Activated T-helper 1 cell treated with anti-CD3 and anti-CD28 coated beads, Interleukin-12 subunit alpha, Interleukin-12 subunit beta, Interleukin-2, Interleukin-4 antibody, amounts not matched to agents 30 ng/mL and 10 ng/mL and 1 ng/mL, durations not matched to agents 14 hours and 24 hours and 36 hours (primary cell): Measurements from ENCODE around the gene SGPP1. TPM values are rescaled to one million over a fixed set of nuclear protein-coding genes. Genes with fewer than 3 reads are reported as not detected.
"Not testable (repeated sequence)": the region's sequence is repeated elsewhere in the genome, so short reads cannot be mapped to it uniquely, and the experiment has no call there.

Source experiments
- DNase-seq: peaks from one replicate; pipeline ENCODE4 v3.0.0; 2021; ENCODE audit warnings: low spot score
- H3K27ac Mint-ChIP-seq: one replicate; pipeline ENCODE4 v1.8.0; 2021; ENCODE audit warnings: mild to moderate bottlenecking, mixed read lengths
- H3K27me3 Mint-ChIP-seq: one replicate; pipeline ENCODE4 v1.8.0; 2022; ENCODE audit warnings: mild to moderate bottlenecking, moderate library complexity, mixed read lengths; ENCODE audit not compliant: insufficient read depth
- H3K36me3 Mint-ChIP-seq: one replicate; pipeline ENCODE4 v1.8.0; 2021; ENCODE audit warnings: low read depth, mixed read lengths
- H3K4me1 Mint-ChIP-seq: one replicate; pipeline ENCODE4 v1.8.0; 2021; ENCODE audit warnings: low read depth, mixed read lengths
- H3K4me3 Mint-ChIP-seq: one replicate; pipeline ENCODE4 v1.8.0; 2021; ENCODE audit warnings: mild to moderate bottlenecking, moderate library complexity, mixed read lengths
- H3K9me3 Mint-ChIP-seq: one replicate; pipeline ENCODE4 v1.8.0; 2021; ENCODE audit warnings: mixed read lengths
- intact Hi-C: fragments of 100-400 bp; cut with micrococcal nuclease; formaldehyde crosslinking; loops from one replicate; pipeline ENCODE4 v1.15.1; 2024
- total RNA-seq: library from RNA; stranded (reverse); gene quantifications from 2 replicates; pipeline ENCODE4 v1.2.3, GENCODE V29; 2022

SGPP1 gene
- total RNA-seq, 1 donor from 2014 or later: 14.7 TPM

DNA sequence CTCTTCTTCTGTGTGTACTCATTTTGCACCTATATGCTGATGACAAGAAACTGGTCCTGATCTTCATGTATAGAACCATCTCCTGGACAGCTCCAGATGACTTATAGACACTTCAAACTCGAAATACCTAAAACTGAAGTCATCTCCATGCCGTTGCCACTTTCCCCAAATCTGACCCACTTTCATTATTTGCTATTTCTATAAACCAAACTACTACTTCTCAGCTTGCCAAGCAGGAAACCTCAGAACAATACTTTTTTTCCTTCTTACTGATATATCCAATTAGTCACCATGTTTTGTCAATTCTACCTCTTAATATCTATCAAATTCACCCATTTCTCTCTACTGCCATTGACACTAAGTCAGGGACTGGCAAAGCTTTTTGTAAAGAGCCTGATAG lies 14.8 kb downstream of the SGPP1 start:
- peaks cover 14% of the 10 kb centered on the region for H3K9me3 Mint-ChIP-seq
- H3K4me3 Mint-ChIP-seq: no peak overlapping the region
- DNase-seq: no peak
- no peaks in the 10 kb centered on the region for H3K27me3 Mint-ChIP-seq
- H3K36me3 Mint-ChIP-seq: peaks cover 25% of the 10 kb centered on the region
- intact Hi-C loops: loop anchor here (2.0 kb wide), 1 partner anchor 14 kb away; no protein-coding TSS in a partner anchor
- H3K27ac Mint-ChIP-seq: peak overlapping the region; percentile 0
- peaks cover 26% of the 10 kb centered on the region for H3K4me1 Mint-ChIP-seq

DNA sequence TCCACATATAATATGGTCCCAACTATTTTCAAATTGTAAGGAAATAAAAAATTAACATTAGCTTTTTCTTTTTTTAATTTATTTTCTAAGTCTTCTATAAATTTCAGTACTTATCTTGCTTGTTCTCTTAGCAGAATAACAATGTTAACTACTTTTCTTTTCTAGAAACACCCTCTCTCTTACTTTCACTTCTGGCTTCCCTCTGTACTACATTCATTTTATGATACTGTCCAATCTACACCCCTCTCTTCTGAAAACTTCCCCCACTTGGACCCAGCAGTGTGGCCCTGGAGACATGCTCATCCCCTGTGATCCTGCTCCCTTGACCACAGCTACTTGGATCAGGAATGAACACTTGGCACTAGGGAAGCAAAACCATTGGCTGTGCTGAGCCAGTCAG lies 15.7 kb downstream of the SGPP1 start:
- H3K4me1 Mint-ChIP-seq: peaks cover 26% of the 10 kb centered on the region
- H3K9me3 Mint-ChIP-seq: peaks cover 7% of the 10 kb centered on the region
- no peaks in the 10 kb centered on the region for H3K27me3 Mint-ChIP-seq
- no peak for DNase-seq
- peak overlapping the region; percentile 53 for H3K4me3 Mint-ChIP-seq
- intact Hi-C loops: loop anchor here (2.0 kb wide), 1 partner anchor 15 kb away; no protein-coding TSS in a partner anchor
- H3K36me3 Mint-ChIP-seq: peaks cover 21% of the 10 kb centered on the region
- no peak overlapping the region for H3K27ac Mint-ChIP-seq

DNA sequence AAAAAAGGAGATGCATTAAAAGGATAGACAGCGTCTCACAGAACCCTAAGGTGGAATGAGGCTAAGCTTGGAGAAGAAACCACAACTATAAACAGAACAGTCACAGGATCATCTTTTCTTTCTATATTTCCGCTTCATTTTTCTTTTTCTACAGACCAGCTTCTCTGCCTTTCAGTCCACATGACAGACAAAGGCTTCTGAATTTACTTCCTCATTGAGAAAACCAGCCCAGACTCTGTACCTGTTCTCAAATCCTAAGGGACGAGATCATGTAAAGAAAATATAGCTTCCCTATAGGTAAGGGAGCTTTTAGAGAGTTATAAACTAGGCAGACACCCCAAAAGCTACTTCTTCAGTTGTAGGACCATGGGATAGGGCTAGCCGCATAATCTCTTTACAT lies 17.4 kb downstream of the SGPP1 start:
- Mint-ChIP-seq H3K9me3 (peaks cover 2% of the 10 kb centered on the region), H3K36me3 (peaks cover 15% of the 10 kb centered on the region), H3K27ac (no peak overlapping the region), H3K27me3 (no peaks in the 10 kb centered on the region), H3K4me1 (peaks cover 32% of the 10 kb centered on the region), H3K4me3 (no peak overlapping the region)
- no peak for DNase-seq
- intact Hi-C loops: no loop called here

DNA sequence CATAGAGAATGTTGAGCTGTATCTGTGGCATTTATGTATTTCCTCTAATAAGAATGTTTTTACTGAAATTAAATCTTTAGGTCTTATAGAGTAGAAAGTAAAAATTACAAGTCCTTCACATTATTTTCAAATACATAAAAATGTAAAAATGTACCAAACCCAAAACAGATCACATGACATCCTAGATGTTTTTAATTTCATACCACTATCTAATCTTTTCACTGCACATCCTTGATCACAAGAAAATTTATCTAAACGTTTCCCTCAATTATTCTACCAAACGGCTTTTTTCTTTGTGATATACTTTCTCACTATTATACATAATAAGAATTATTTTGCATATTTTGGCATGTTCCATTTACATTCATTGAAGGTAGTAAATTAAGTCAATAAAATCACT lies 18.3 kb downstream of the SGPP1 start:
- Mint-ChIP-seq H3K36me3 (peaks cover 14% of the 10 kb centered on the region), H3K4me1 (peaks cover 33% of the 10 kb centered on the region), H3K9me3 (no peaks in the 10 kb centered on the region), H3K4me3 (no peak overlapping the region), H3K27me3 (no peaks in the 10 kb centered on the region), H3K27ac (no peak overlapping the region)
- intact Hi-C loops: no loop called here
- DNase-seq: no peak

DNA sequence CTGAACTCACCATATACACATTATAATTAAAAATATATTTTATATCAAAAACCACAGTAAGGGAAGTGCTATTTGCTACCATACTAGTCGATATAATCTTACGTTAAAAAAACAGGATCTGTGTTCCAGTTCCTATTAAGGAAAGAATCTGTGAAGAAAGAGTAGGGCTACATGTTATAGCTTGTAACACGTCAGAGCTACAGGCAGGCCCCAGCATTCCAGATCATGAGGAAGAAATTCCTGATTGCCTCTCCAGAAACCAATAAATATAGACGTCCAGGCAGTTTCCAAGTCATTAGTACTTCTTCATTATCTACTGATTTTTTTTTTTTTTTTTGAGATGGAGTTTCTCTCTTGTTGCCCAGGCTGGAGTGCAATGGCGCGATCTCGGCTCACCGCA lies 20.6 kb downstream of the SGPP1 start:
- peaks cover 6% of the 10 kb centered on the region for H3K36me3 Mint-ChIP-seq
- intact Hi-C loops: no loop called here
- H3K27ac Mint-ChIP-seq: no peak overlapping the region
- no peaks in the 10 kb centered on the region for H3K27me3 Mint-ChIP-seq
- H3K4me1 Mint-ChIP-seq: peaks cover 15% of the 10 kb centered on the region
- no peak for DNase-seq
- H3K4me3 Mint-ChIP-seq: no peak overlapping the region
- no peaks in the 10 kb centered on the region for H3K9me3 Mint-ChIP-seq

DNA sequence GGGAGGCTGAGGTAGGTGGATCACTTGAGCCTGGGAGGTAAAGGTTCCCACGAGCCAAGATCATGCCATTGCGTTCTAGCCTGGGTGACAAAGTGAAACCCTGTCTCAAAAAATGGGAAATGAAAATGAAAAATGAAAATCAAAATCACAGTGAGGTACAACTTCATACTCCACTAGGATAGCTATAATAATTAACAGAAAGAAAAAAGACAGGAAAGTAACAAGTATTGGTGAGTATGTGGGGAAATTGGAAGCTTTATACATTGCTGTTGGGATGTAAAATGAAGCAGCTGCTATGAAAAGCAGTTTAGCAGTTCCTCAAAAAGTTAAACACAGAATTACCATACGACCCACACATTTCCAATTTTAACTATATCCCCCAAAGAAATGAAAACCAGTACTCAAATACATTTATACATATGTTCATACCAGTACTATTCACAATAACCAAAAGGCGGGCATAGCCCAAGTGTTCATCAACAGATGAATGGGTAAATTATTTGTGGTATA lies 22.2 kb downstream of the SGPP1 start:
- Mint-ChIP-seq H3K9me3 (no peaks in the 10 kb centered on the region), H3K4me1 (peaks cover 11% of the 10 kb centered on the region), H3K27me3 (no peaks in the 10 kb centered on the region), H3K27ac (no peak overlapping the region), H3K36me3 (peaks cover 9% of the 10 kb centered on the region), H3K4me3 (no peak overlapping the region)
- intact Hi-C loops: no loop called here
- no peak for DNase-seq

DNA sequence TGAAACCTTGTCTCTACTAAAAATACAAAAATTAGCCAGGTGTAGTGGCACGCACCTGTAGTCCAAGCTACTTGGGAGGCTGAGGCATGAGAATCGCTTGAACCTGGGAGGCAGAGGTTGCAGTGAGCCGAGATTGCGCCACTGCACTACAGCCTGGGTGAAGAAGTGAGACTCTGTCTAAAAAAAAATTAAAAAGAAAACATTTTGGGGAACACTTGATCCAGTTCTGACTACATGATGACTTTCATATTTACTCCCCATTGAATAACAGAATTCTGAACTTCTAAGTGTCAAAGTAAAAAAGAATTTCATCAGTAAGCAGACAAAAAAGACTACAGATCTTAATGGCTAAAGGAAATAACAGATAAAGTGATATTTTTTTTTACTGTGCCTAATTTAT lies 25.3 kb downstream of the SGPP1 start:
- H3K4me3 Mint-ChIP-seq, H3K9me3 Mint-ChIP-seq, intact Hi-C loops, H3K27me3 Mint-ChIP-seq, H3K27ac Mint-ChIP-seq, DNase-seq: not testable (repeated sequence)
- Mint-ChIP-seq H3K4me1 (peaks cover 12% of the 10 kb centered on the region), H3K36me3 (peaks cover 11% of the 10 kb centered on the region)

DNA sequence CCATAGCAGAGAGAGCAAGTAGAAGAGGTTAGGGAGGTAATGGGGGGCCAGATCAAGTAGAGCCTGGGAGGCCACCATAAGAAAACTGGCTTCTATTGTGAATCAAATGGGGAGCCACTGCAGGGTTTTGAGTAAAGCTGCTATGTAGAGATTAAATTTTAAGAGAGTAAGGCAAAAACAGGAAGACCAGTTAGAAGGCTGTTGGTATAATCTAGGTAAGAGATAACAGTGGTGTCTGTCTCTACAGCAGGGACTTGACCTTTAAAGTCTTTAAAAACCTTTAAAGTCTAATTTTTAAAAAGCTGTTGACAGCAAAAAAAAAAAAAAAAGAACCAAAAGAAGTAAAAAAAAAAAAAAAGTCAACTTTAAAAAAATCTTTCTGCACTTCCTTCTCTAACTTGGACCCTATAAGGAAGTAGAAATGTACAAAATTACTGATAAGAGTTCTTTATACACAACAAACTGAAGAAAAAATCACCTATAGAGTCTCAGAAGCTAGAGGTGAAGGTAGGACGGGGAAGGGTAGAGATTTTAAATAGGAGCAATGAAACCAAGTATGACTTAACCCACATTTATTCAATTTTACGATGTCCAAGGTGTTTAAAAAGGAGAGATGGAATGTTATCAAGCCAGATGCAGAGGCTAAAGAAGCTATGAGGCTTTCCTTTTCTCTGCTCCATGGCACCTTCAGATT lies 26.1 kb downstream of the SGPP1 start:
- Mint-ChIP-seq H3K27ac (no peak overlapping the region), H3K27me3 (no peaks in the 10 kb centered on the region), H3K4me3 (no peak overlapping the region), H3K4me1 (peaks cover 12% of the 10 kb centered on the region), H3K36me3 (peaks cover 14% of the 10 kb centered on the region), H3K9me3 (no peaks in the 10 kb centered on the region)
- DNase-seq: no peak
- intact Hi-C loops: no loop called here

DNA sequence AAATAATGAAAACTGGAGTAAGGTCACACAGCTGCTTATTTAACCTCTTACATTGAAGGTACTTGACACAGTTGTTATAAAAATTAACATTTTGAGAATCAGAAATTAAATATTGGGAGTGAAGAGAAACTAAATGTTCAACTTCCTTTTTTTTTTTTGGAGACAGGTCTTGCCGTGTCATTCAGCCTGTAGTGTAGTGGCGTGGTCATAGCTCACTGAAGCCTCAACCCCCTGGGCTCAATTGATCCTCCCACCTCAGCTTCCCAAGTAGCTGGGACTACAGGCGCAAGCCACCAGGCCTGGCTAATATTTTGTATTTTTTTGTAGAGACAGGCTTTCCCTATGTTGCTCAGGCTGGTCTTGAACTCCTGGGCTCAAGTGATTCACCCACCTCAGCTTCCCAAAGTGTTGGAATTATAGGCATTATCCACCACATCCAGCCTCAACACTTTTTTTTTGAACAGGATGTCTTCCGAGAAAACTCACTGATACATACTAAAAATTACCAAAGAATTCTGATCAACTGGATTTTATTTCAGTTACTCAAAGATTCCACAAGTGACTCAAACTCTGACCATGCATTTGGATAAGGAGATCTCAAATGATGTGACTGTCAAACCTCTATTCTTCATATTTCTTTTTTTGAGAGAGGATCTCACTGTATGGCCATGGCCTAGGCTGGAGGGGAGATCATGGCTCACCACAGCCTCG lies 35.4 kb downstream of the SGPP1 start:
- intact Hi-C loops: no loop called here
- Mint-ChIP-seq H3K9me3 (no peaks in the 10 kb centered on the region), H3K4me3 (no peak overlapping the region), H3K27me3 (no peaks in the 10 kb centered on the region), H3K4me1 (no peaks in the 10 kb centered on the region), H3K27ac (no peak overlapping the region), H3K36me3 (peaks cover 13% of the 10 kb centered on the region)
- no peak for DNase-seq

DNA sequence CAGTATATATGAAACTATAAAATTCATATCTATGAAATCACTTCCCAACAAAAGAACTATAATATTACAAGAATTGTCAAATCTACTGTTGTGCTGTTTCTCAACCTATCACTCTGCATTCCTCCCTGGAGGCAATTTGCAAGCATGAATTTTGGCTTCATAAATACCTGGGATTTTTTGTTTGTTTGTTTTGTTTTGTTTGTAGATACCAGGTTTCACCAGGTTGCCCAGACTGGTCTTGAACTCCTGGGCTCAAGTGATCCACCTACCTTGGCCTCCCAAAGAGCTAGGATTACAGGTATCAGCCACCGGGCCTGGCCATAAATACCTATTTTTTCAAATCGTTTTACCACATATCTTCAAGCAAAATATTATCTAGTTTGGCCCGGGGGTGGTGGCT lies 38.7 kb downstream of the SGPP1 start:
- Mint-ChIP-seq H3K9me3 (no peaks in the 10 kb centered on the region), H3K4me3 (no peak overlapping the region), H3K27ac (no peak overlapping the region), H3K36me3 (peaks cover 9% of the 10 kb centered on the region), H3K27me3 (no peaks in the 10 kb centered on the region), H3K4me1 (no peaks in the 10 kb centered on the region)
- no peak for DNase-seq
- intact Hi-C loops: no loop called here

DNA sequence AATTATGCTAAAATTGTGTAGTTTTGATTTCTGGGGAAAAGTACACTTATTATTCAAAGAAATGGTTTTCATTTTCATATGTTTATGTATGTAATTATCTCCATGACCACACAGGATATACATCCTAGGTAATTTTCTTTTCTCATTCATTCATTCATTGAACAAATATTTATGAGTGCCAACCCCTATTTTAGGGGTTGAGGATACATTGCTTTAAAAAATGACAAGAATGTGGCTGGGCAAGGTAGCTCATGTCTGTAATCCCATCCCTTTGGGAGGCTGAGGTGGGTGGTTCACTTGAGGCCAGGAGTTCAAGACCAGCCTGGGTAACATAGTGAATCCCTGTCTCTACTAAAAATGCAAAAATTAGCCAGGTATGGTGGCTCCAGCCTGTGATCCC lies 40.9 kb downstream of the SGPP1 start:
- Mint-ChIP-seq H3K36me3 (peaks cover 11% of the 10 kb centered on the region), H3K27ac (no peak overlapping the region), H3K9me3 (no peaks in the 10 kb centered on the region), H3K27me3 (no peaks in the 10 kb centered on the region), H3K4me3 (no peak overlapping the region), H3K4me1 (no peaks in the 10 kb centered on the region)
- DNase-seq: no peak
- intact Hi-C loops: no loop called here

DNA sequence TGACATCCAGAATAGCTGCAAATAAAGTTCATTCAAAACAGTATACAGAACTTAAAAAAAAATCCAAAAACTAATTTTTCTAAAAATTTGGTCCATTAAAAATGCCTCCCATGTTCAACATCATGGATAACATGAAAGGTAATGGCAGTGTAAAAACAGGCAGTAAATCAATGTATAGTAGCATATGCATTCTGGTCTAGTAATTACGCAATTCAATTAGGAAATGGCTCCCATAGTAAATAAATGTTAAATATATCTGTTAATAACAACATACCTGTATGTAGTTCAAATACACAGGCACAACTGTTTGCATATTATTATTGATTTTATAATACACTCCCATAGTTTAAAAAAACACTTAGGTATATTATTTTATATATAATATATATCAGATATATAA lies 42.5 kb downstream of the SGPP1 start:
- Mint-ChIP-seq H3K36me3 (peaks cover 8% of the 10 kb centered on the region), H3K4me3 (no peak overlapping the region), H3K4me1 (no peaks in the 10 kb centered on the region), H3K9me3 (no peaks in the 10 kb centered on the region), H3K27ac (no peak overlapping the region), H3K27me3 (no peaks in the 10 kb centered on the region)
- no peak for DNase-seq
- intact Hi-C loops: no loop called here

DNA sequence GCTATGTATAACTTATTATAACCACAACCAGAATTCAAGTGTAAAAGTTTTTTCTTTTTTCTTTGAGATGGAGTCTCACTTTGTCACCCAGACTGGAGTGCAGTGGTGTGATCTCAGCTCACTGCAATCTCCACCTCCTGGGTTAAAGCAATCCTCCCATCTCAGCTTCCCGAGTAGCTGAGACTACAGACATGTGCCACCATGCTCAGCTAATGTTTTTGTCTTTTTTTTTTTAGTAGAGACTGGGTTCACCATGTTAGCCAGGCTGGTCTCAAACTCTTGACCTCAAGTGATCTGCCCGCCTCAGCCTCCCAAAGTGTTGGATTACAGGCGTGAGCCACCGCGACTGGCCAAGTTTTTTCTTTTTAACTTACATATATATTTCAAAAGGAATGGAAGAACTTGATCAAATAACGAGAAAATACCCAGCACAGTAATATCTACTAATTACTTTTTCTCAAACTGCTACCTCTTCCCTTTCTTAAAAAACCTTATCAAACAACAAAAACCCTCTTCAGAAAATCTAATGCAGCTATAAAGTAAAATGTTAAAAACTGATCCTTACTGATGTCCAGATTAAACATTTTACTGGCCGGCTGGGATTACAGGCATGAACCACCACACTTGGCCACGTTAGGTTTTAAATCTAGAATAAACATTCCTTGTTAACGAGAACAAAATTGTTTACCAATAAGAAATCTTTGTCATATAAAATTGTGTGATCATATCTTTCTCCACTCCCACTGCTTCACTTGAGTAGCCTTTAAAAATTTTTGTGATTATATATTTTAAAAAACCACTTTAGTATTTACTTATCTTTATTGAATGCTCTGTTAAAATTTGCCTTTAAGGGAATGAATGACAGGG lies 44.9 kb downstream of the SGPP1 start:
- Mint-ChIP-seq H3K9me3 (no peaks in the 10 kb centered on the region), H3K27me3 (no peaks in the 10 kb centered on the region), H3K4me1 (peaks cover 2% of the 10 kb centered on the region)

More for the DNA sequence above, 44.9 kb downstream of the SGPP1 start:
- no peak for DNase-seq
- no peak overlapping the region for H3K27ac Mint-ChIP-seq
- intact Hi-C loops: no loop called here
- H3K36me3 Mint-ChIP-seq: peaks cover 8% of the 10 kb centered on the region
- H3K4me3 Mint-ChIP-seq: no peak overlapping the region
